ENCODE measurements around the gene CDC14B.

DNA sequence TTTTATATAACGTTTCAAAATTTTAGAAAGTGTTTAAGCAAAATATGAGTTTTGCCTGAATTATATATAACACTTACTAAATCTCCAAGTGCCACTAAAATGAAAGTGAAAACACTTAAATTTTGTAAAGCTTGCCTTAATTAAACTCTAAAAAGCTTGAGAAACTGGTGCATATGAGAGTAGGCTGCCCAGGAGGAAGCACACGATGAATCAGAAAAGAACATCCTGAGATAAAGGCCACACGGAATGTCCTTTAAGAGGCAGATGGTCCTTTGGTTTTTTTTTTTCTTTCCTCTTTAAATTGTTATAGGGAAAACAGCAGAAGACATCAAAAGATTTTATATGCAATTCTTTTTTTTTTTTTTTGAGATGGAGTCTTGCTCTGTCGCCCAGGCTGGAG lies 109.4 kb downstream of the CDC14B start:
- TF ChIP-seq, protein P1, sequence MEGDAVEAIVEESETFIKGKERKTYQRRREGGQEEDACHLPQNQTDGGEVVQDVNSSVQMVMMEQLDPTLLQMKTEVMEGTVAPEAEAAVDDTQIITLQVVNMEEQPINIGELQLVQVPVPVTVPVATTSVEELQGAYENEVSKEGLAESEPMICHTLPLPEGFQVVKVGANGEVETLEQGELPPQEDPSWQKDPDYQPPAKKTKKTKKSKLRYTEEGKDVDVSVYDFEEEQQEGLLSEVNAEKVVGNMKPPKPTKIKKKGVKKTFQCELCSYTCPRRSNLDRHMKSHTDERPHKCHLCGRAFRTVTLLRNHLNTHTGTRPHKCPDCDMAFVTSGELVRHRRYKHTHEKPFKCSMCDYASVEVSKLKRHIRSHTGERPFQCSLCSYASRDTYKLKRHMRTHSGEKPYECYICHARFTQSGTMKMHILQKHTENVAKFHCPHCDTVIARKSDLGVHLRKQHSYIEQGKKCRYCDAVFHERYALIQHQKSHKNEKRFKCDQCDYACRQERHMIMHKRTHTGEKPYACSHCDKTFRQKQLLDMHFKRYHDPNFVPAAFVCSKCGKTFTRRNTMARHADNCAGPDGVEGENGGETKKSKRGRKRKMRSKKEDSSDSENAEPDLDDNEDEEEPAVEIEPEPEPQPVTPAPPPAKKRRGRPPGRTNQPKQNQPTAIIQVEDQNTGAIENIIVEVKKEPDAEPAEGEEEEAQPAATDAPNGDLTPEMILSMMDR (IDR thresholded peaks at IDR 0.05; ENCODE audit: low read length), result no peak
- no peak for TF ChIP-seq EZH2phosphoT487 (IDR thresholded peaks at IDR 0.05; ENCODE audit: low read length)

Measured in MM.1S (cell line).